Endodermal cell (in vitro differentiated cells): ENCODE results near the gene CHN1. TPM values are rescaled to one million over a fixed set of nuclear protein-coding genes. Genes with fewer than 3 reads are reported as not detected.

Source experiments
- DNase-seq: peaks from one replicate; pipeline ENCODE4 v3.0.0-alpha.2; 2017
- H3K27ac ChIP-seq: 2 replicates; pipeline ENCODE4 v1.5.1; 2013; ENCODE audit warnings: mild to moderate bottlenecking, low read depth, low read length, moderate library complexity
- H3K27me3 ChIP-seq: 2 replicates; pipeline ENCODE4 v1.6.1; 2013; ENCODE audit warnings: mild to moderate bottlenecking, low read length, moderate library complexity; ENCODE audit not compliant: insufficient read depth, control insufficient read depth, poor library complexity, severe bottlenecking
- H3K36me3 ChIP-seq: 2 replicates; pipeline ENCODE4 v1.7.0; 2013; ENCODE audit warnings: mild to moderate bottlenecking, low read length, moderate library complexity; ENCODE audit not compliant: control insufficient read depth, insufficient read depth
- H3K4me1 ChIP-seq: one replicate; pipeline ENCODE4 v1.7.0; 2013; ENCODE audit warnings: low read length; ENCODE audit not compliant: control insufficient read depth, insufficient read depth
- H3K4me3 ChIP-seq: 2 replicates; pipeline ENCODE4 v1.5.1; 2013; ENCODE audit warnings: mild to moderate bottlenecking, low read length, moderate library complexity
- H3K9ac ChIP-seq: 2 replicates; pipeline ENCODE4 v1.6.1; 2013; ENCODE audit warnings: mild to moderate bottlenecking, low read length, moderate library complexity; ENCODE audit not compliant: poor library complexity, severe bottlenecking; ENCODE audit errors: extremely low read depth
- H3K9me3 ChIP-seq: 2 replicates; pipeline ENCODE4 v1.6.1; 2013; ENCODE audit warnings: mild to moderate bottlenecking, low read length, moderate library complexity; ENCODE audit not compliant: control insufficient read depth
- H3K27ac Mint-ChIP-seq: 2 replicates; pipeline ENCODE4 v1.8.0; 2020; ENCODE audit warnings: mixed read lengths
- H3K27me3 Mint-ChIP-seq: 2 replicates; pipeline ENCODE4 v1.8.0; 2021; ENCODE audit warnings: mild to moderate bottlenecking, mixed read lengths; ENCODE audit not compliant: insufficient read depth
- H3K36me3 Mint-ChIP-seq: 2 replicates; pipeline ENCODE4 v1.8.0; 2020; ENCODE audit warnings: low read depth, mixed read lengths
- H3K4me1 Mint-ChIP-seq: 2 replicates; pipeline ENCODE4 v1.8.0; 2020; ENCODE audit warnings: mixed read lengths
- H3K4me3 Mint-ChIP-seq: 2 replicates; pipeline ENCODE4 v1.8.0; 2020; ENCODE audit warnings: mild to moderate bottlenecking, moderate library complexity, mixed read lengths
- H3K9me3 Mint-ChIP-seq: 2 replicates; pipeline ENCODE4 v1.8.0; 2020; ENCODE audit warnings: mild to moderate bottlenecking, mixed read lengths
- WGBS, 2 experiments: methylation state at CpG; one replicate each; pipeline versions ENCODE4 v1.1.5 to v1.1.7; 2013; ENCODE audit warnings: missing lambda C conversion rate in 2 of 2, mixed read lengths in 1 of 2; ENCODE audit not compliant: insufficient coverage in 1 of 2, insufficient read length in 1 of 2; 5-methylcytosine and 5-hydroxymethylcytosine counted together
- total RNA-seq, 2 donors: library from RNA; stranded (reverse); fragmentation: NEBNext Ultra II Directional in 1 of 2; extraction: Animal tissue kit (Norgen Biotek cat#: 25700) in 1 of 2; gene quantifications; 2 replicates in 1 of 2; 3 replicates in 1 of 2; pipeline ENCODE4 v1.2.1, GENCODE V29; 2021
- TF ChIP-seq, protein P1 (sequence below): fragments of 200-600 bp; sonication (generic); conservative IDR thresholded peaks from 2 replicates; pipeline ENCODE4 v1.5.0; 2021; ENCODE audit warnings: antibody characterized with exemption, mild to moderate bottlenecking

CHN1 gene
- total RNA-seq, 2 donors from 2014 or later = 24.3 to 28.8 TPM

DNA sequence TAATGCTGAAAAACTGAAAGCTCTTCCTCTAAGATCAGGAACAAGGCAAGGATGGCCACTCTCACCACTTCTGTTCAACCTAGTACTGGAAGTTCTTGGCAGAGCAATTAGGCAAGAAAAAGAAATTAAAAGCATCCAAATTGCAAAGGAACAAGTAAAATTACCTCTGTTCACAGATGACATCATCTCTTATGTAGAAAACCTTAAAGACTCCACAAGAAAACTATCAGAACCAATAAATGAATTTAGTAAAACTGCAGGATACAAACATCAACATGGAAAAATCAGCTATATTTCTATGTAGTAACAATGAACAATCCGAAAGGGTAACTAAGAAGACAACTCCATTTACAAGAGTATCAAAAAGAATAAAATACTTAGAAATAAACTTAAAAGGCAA lies 112.2 kb downstream of the CHN1 start:
- WGBS, 2 experiments = no CpG with 5 or more reads among the region's 1 CpG
- Histone ChIP-seq H3K36me3 (no peaks in the 10 kb centered on the region), H3K9ac (no peak overlapping the region), H3K9me3 (no peaks in the 10 kb centered on the region), H3K4me1 (no peaks in the 10 kb centered on the region), H3K27me3 (no peaks in the 10 kb centered on the region), H3K27ac (no peak overlapping the region), H3K4me3 (no peak overlapping the region)
- H3K9me3 Mint-ChIP-seq = no peaks in the 10 kb centered on the region
- no peak overlapping the region for H3K4me3 Mint-ChIP-seq
- peaks cover 18% of the 10 kb centered on the region for H3K4me1 Mint-ChIP-seq
- H3K36me3 Mint-ChIP-seq = peaks cover 7% of the 10 kb centered on the region
- no peak overlapping the region for H3K27ac Mint-ChIP-seq
- TF ChIP-seq, protein P1, sequence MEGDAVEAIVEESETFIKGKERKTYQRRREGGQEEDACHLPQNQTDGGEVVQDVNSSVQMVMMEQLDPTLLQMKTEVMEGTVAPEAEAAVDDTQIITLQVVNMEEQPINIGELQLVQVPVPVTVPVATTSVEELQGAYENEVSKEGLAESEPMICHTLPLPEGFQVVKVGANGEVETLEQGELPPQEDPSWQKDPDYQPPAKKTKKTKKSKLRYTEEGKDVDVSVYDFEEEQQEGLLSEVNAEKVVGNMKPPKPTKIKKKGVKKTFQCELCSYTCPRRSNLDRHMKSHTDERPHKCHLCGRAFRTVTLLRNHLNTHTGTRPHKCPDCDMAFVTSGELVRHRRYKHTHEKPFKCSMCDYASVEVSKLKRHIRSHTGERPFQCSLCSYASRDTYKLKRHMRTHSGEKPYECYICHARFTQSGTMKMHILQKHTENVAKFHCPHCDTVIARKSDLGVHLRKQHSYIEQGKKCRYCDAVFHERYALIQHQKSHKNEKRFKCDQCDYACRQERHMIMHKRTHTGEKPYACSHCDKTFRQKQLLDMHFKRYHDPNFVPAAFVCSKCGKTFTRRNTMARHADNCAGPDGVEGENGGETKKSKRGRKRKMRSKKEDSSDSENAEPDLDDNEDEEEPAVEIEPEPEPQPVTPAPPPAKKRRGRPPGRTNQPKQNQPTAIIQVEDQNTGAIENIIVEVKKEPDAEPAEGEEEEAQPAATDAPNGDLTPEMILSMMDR = no peak
- DNase-seq = no peak
- no peaks in the 10 kb centered on the region for H3K27me3 Mint-ChIP-seq

DNA sequence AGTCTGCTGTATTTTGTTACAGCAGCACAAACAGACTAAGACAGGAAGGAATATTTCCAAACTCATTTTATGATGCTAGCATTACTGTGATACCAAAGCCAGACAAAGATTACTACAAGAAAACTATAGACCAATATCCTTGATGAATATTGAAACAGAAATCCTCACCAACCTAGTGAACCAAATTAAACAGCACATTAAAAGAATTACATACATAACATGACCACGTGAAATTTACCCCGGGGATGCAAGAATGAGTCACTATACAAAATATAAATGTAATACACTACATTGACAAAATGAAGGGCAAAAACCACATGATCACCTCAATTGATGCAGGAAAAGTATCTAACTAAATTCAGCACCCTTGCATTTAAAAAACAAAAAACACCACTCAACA lies 112.6 kb downstream of the CHN1 start:
- Histone ChIP-seq H3K27ac (no peak overlapping the region), H3K4me3 (no peak overlapping the region), H3K27me3 (no peaks in the 10 kb centered on the region), H3K9me3 (no peaks in the 10 kb centered on the region), H3K36me3 (no peaks in the 10 kb centered on the region), H3K9ac (no peak overlapping the region), H3K4me1 (no peaks in the 10 kb centered on the region)
- Mint-ChIP-seq H3K4me3 (no peak overlapping the region), H3K36me3 (peaks cover 7% of the 10 kb centered on the region), H3K27me3 (no peaks in the 10 kb centered on the region), H3K27ac (no peak overlapping the region), H3K9me3 (no peaks in the 10 kb centered on the region), H3K4me1 (peaks cover 18% of the 10 kb centered on the region)
- WGBS, 2 experiments = 95 to 100% methylated on average over 2 of the region's 2 CpGs
- TF ChIP-seq, protein P1 = no peak
- no peak for DNase-seq

- no peak overlapping the region for H3K4me3 ChIP-seq
- H3K9ac ChIP-seq = no peak overlapping the region
- no peaks in the 10 kb centered on the region for H3K27me3 ChIP-seq
- TF ChIP-seq, protein P1 = peak; percentile 50
- H3K4me1 Mint-ChIP-seq = peaks cover 15% of the 10 kb centered on the region
- H3K4me3 Mint-ChIP-seq = no peak overlapping the region
- H3K36me3 Mint-ChIP-seq = peaks cover 7% of the 10 kb centered on the region
- no peaks in the 10 kb centered on the region for H3K4me1 ChIP-seq
- DNase-seq = peak; percentile 49
- no peaks in the 10 kb centered on the region for H3K9me3 Mint-ChIP-seq
- H3K27me3 Mint-ChIP-seq = no peaks in the 10 kb centered on the region
- H3K27ac Mint-ChIP-seq = no peak overlapping the region
- H3K36me3 ChIP-seq = no peaks in the 10 kb centered on the region
- 56 to 65% methylated on average over 1 to 2 of the region's 2 CpGs for WGBS, 2 experiments
- no peaks in the 10 kb centered on the region for H3K9me3 ChIP-seq
- no peak overlapping the region for H3K27ac ChIP-seq
Observed at GRCh38 chr2:174888646-174889271, 116.4 kb downstream of the CHN1 start.
